Spleen (tissue), 11 donors: Measurements from ENCODE around the gene ECM2. TPM values are rescaled to one million over a fixed set of nuclear protein-coding genes. Genes with fewer than 3 reads are reported as not detected.

Experiments
- DNase-seq: peaks from one replicate; pipeline ENCODE4 v3.0.0-alpha.2; 2020
- H3K27ac ChIP-seq, 8 donors: fragments of 200-600 bp; sonication (generic) in 7 of 8; 1 replicate in 4 of 8; 2 replicates in 4 of 8; pipeline versions ENCODE4 v1.5.0 to v1.8.0; 2016 to 2021; ENCODE audit warnings: inconsistent platforms in 4 of 8, mild to moderate bottlenecking in 4 of 8, moderate library complexity in 1 of 8
- H3K27me3 ChIP-seq, 7 donors: fragments of 200-600 bp; sonication (generic) in 6 of 7; replicated peaks in 1 of 7; 1 replicate in 4 of 7; 2 replicates in 3 of 7; pipeline versions ENCODE4 v1.5.0 to v1.8.0; 2016 to 2021; ENCODE audit warnings: inconsistent platforms in 3 of 7, mild to moderate bottlenecking in 1 of 7
- H3K36me3 ChIP-seq, 6 donors: fragments of 200-600 bp; sonication (generic) in 5 of 6; 1 replicate in 4 of 6; 2 replicates in 2 of 6; pipeline versions ENCODE4 v1.5.0 to v1.8.0; 2016 to 2021; ENCODE audit warnings: inconsistent platforms in 2 of 6
- H3K4me1 ChIP-seq, 6 donors: fragments of 200-600 bp; sonication (generic) in 5 of 6; 1 replicate in 3 of 6; 2 replicates in 3 of 6; pipeline versions ENCODE4 v1.5.0 to v1.8.0; 2016 to 2021; ENCODE audit warnings: inconsistent platforms in 3 of 6
- H3K4me3 ChIP-seq, 8 donors: fragments of 200-600 bp; sonication (generic) in 7 of 8; 1 replicate in 4 of 8; 2 replicates in 4 of 8; pipeline versions ENCODE4 v1.5.0 to v1.8.0; 2016 to 2021; ENCODE audit warnings: inconsistent platforms in 4 of 8, mild to moderate bottlenecking in 4 of 8, moderate library complexity in 2 of 8
- H3K9me3 ChIP-seq, 8 donors: fragments of 200-600 bp; sonication (generic) in 7 of 8; 1 replicate in 4 of 8; 2 replicates in 4 of 8; pipeline versions ENCODE4 v1.5.0 to v1.8.0; 2016 to 2021; ENCODE audit warnings: inconsistent platforms in 4 of 8
- CTCF ChIP-seq, 11 experiments: fragments of 200-600 bp in 7 of 11; fragments of 450-650 bp in 4 of 11; sonication (generic) in 4 of 11; IDR thresholded peaks in 8 of 11; conservative IDR thresholded peaks in 3 of 11; 1 replicate in 7 of 11; 2 replicates in 4 of 11; pipeline versions ENCODE4 v1.4.0 to v1.8.0; 2016 to 2021; ENCODE audit warnings: antibody characterized with exemption in 11 of 11, inconsistent platforms in 4 of 11, mild to moderate bottlenecking in 1 of 11
- POLR2A ChIP-seq, 3 donors: fragments of 450-650 bp; IDR thresholded peaks; one replicate each; pipeline ENCODE4 v1.5.1; 2017; ENCODE audit warnings: antibody characterized with exemption in 3 of 3, mild to moderate bottlenecking in 1 of 3
- POLR2AphosphoS5 ChIP-seq, 3 donors: sonication (generic); formaldehyde crosslinking; IDR thresholded peaks; one replicate each; pipeline ENCODE4 v1.5.1; 2017; ENCODE audit warnings: antibody characterized with exemption in 3 of 3
- WGBS, 5 donors: extraction: QIAGEN DNeasy Blood & Tissue Kit in 3 of 5; methylation state at CpG; one replicate each; pipeline versions ENCODE4 v1.1.5 to v1.1.7; 2013 to 2018; 5-methylcytosine and 5-hydroxymethylcytosine counted together
- intact Hi-C: fragments of 100-400 bp; cut with DNase I; formaldehyde crosslinking; loops from one replicate; pipeline ENCODE4 v1.15.0; 2023; ENCODE audit warnings: low total_unique reads
- polyA plus RNA-seq, 3 donors: library from polyadenylated mRNA; stranded (reverse); fragments of 200-250 nt; gene quantifications; one replicate each; pipeline ENCODE4 v1.2.1, GENCODE V29; 2013
- total RNA-seq, 7 donors: library from RNA; depleted of rRNA in 3 of 7; stranded (reverse); fragments of >200 nt in 3 of 7; fragmentation: NEBNext Ultra II Directional in 4 of 7; extraction: Animal tissue kit (Norgen Biotek cat#: 25700) in 4 of 7; gene quantifications; one replicate each; pipeline versions ENCODE4 v1.1.0 to v1.2.1, GENCODE V29; 2016 to 2021
- donor health status: healthy with polysubstance abuse.
- donor health status: DM: no; HTN: no; CAD: no; lungs with moderate emphysema.
- donor health status: DM: no; HTN: no; CAD: no.
- donor health status: Bipolar disorder and iron deficiency.
- donor health status: healthy.
- donor health status: DM: no; HTN: no; CAD: no.
- donor health status: DM: yes; HTN: yes; CAD: no.

Gene ECM2
- total and polyA plus RNA-seq, 10 donors: 0.22 to 1.7 (median 0.47) TPM; not detected in 2

GRCh38 chr9:92534204-92534603 is 1.6 kb downstream of the ECM2 start:
- no peak for TF ChIP-seq POLR2AphosphoS5 (IDR thresholded peaks at IDR 0.05)
- no peak for TF ChIP-seq POLR2A (IDR thresholded peaks at IDR 0.05)
- TF ChIP-seq CTCF (IDR thresholded peaks at IDR 0.05 in 8 of 11, conservative IDR thresholded peaks at IDR 0.05 in 3 of 11): no peak
- Histone ChIP-seq H3K9me3 (peaks cover 0 to 19% (median 0%) of the 10 kb centered on the region in 8 donors), H3K4me3 (peak overlapping the region in 2 of 8 donors; percentile 12 to 49), H3K27me3 (no peaks in the 10 kb centered on the region), H3K4me1 (peaks cover 0 to 40% (median 0%) of the 10 kb centered on the region in 6 donors), H3K36me3 (no peaks in the 10 kb centered on the region), H3K27ac (no peak overlapping the region)
- intact Hi-C loops: no loop called here
- DNase-seq: no peak
- 61 to 80% (median 70%) methylated on average over 3 of the region's 3 CpGs for WGBS, 5 donors

GRCh38 chr9:92530893-92531292 is 4.9 kb downstream of the ECM2 start:
- Histone ChIP-seq H3K27me3 (no peaks in the 10 kb centered on the region), H3K27ac (no peak overlapping the region), H3K4me3 (no peak overlapping the region), H3K9me3 (peaks cover 0 to 19% (median 0%) of the 10 kb centered on the region in 8 donors), H3K4me1 (peaks cover 0 to 17% (median 0%) of the 10 kb centered on the region in 6 donors), H3K36me3 (no peaks in the 10 kb centered on the region)
- TF ChIP-seq POLR2AphosphoS5 (IDR thresholded peaks at IDR 0.05) (no peak), POLR2A (IDR thresholded peaks at IDR 0.05) (no peak), CTCF (IDR thresholded peaks at IDR 0.05 in 8 of 11, conservative IDR thresholded peaks at IDR 0.05 in 3 of 11) (no peak)
- intact Hi-C loops: no loop called here
- no peak for DNase-seq

- Histone ChIP-seq H3K4me1 (peaks cover 0 to 4% (median 0%) of the 10 kb centered on the region in 6 donors), H3K27me3 (no peaks in the 10 kb centered on the region), H3K9me3 (peaks cover 0 to 19% (median 0%) of the 10 kb centered on the region in 8 donors), H3K36me3 (no peaks in the 10 kb centered on the region), H3K27ac (no peak overlapping the region), H3K4me3 (no peak overlapping the region)
- 96 to 99% (median 96%) methylated on average over 3 of the region's 3 CpGs for WGBS, 5 donors
- intact Hi-C loops: no loop called here
- no peak for DNase-seq
- TF ChIP-seq CTCF (IDR thresholded peaks at IDR 0.05 in 8 of 11, conservative IDR thresholded peaks at IDR 0.05 in 3 of 11): no peak
- no peak for TF ChIP-seq POLR2A (IDR thresholded peaks at IDR 0.05)
- no peak for TF ChIP-seq POLR2AphosphoS5 (IDR thresholded peaks at IDR 0.05)
Observed at GRCh38 chr9:92529124-92529523, 6.7 kb downstream of the ECM2 start.

GRCh38 chr9:92528522-92528849 is 7.3 kb downstream of the ECM2 start:
- Histone ChIP-seq H3K36me3 (no peaks in the 10 kb centered on the region), H3K9me3 (peaks cover 0 to 19% (median 0%) of the 10 kb centered on the region in 8 donors), H3K4me3 (no peak overlapping the region), H3K27ac (no peak overlapping the region), H3K27me3 (no peaks in the 10 kb centered on the region), H3K4me1 (no peaks in the 10 kb centered on the region)
- DNase-seq: no peak
- TF ChIP-seq POLR2AphosphoS5 (IDR thresholded peaks at IDR 0.05): no peak
- no peak for TF ChIP-seq POLR2A (IDR thresholded peaks at IDR 0.05)
- TF ChIP-seq CTCF (IDR thresholded peaks at IDR 0.05 in 8 of 11, conservative IDR thresholded peaks at IDR 0.05 in 3 of 11): no peak
- 93 to 96% (median 95%) methylated on average over 1 of the region's 1 CpG for WGBS, 5 donors
- intact Hi-C loops: no loop called here
